PFSK-1 (cell line): ENCODE measurements around the gene LAMB1.

Experiments
- FOXP2 ChIP-seq: optimal IDR thresholded peaks from 2 replicates; pipeline ENCODE3; 2011; ENCODE audit warnings: borderline replicate concordance, control low read depth, inconsistent platforms; ENCODE audit not compliant: insufficient read depth; ENCODE audit errors: extremely low read length, extremely low read depth
- POLR2AphosphoS5 ChIP-seq: IDR thresholded peaks from 2 replicates; pipeline ENCODE4 v1.6.1; 2012; ENCODE audit warnings: low read depth, mild to moderate bottlenecking, control low read depth, low read length, moderate library complexity
- REST ChIP-seq, 2 experiments: IDR thresholded peaks; 2 replicates each; pipeline versions ENCODE4 v1.6.1 to v1.8.0; 2011 to 2012; ENCODE audit warnings: low read depth in 2 of 2, low read length in 2 of 2, control low read depth in 1 of 2, inconsistent platforms in 1 of 2, mild to moderate bottlenecking in 1 of 2, moderate library complexity in 1 of 2; ENCODE audit not compliant: insufficient read depth in 1 of 2
- SIN3A ChIP-seq: IDR thresholded peaks from 2 replicates; pipeline ENCODE4 v1.6.1; 2012; ENCODE audit warnings: mild to moderate bottlenecking, low read length, moderate library complexity, borderline replicate concordance; ENCODE audit not compliant: insufficient read depth
- TAF1 ChIP-seq: IDR thresholded peaks from 2 replicates; pipeline ENCODE4 v1.6.1; 2012; ENCODE audit warnings: low read length, control low read depth, borderline replicate concordance; ENCODE audit not compliant: insufficient read depth

GRCh38 chr7:108014215-108014614 is 11.3 kb upstream of the LAMB1 start:
- TF ChIP-seq TAF1 (no peak), REST (IDR thresholded peaks at IDR 0.05; ENCODE audit: insufficient read depth in 1 of 2, low read depth in 2 of 2, low read length in 2 of 2) (no peak), POLR2AphosphoS5 (no peak), SIN3A (no peak), FOXP2 (no peak)
